CD4-positive, alpha-beta memory T cell (primary cell): ENCODE measurements around the gene NEUROG3. TPM values are rescaled to one million over a fixed set of nuclear protein-coding genes. Genes with fewer than 3 reads are reported as not detected.
"Not testable (repeated sequence)": the region's sequence is repeated elsewhere in the genome, so short reads cannot be mapped to it uniquely, and the experiment has no call there.

Source experiments
- CTCF ChIA-PET: fragments of 350-600 bp; sonication (Branson Sonifier 250); formaldehyde crosslinking; loops from one replicate; lab custom pipeline; 2021; ENCODE audit warnings: inconsistent platforms; ENCODE audit not compliant: partially characterized antibody; lab: Charles Lee
- POLR2A ChIA-PET: fragments of 350-600 bp; sonication (Branson Sonifier 250); formaldehyde crosslinking; loops from one replicate; lab custom pipeline; 2021; ENCODE audit not compliant: partially characterized antibody; lab: Charles Lee
- DNase-seq, 5 donors: peaks; one replicate each; pipeline versions ENCODE4 v3.0.0 to v3.0.0-alpha.2; 2020 to 2022; ENCODE audit warnings: mixed read lengths in 1 of 5
- H3K27ac ChIP-seq: one replicate; pipeline ENCODE4 v1.7.0; 2013; ENCODE audit warnings: low read depth, low read length
- H3K27me3 ChIP-seq: 2 replicates; pipeline ENCODE4 v1.7.0; 2013; ENCODE audit warnings: mild to moderate bottlenecking, low read length, moderate library complexity; ENCODE audit not compliant: insufficient read depth
- H3K36me3 ChIP-seq: 2 replicates; pipeline ENCODE4 v1.7.0; 2013; ENCODE audit warnings: mild to moderate bottlenecking, low read length, moderate library complexity; ENCODE audit not compliant: insufficient read depth
- H3K4me1 ChIP-seq: 2 replicates; pipeline ENCODE4 v1.7.0; 2013; ENCODE audit warnings: mild to moderate bottlenecking, low read length, moderate library complexity; ENCODE audit not compliant: insufficient read depth
- H3K4me3 ChIP-seq, 2 donors: one replicate each; pipeline ENCODE4 v1.7.0; 2013; ENCODE audit warnings: low read length in 2 of 2, mild to moderate bottlenecking in 1 of 2
- H3K9me3 ChIP-seq, 2 donors: one replicate each; pipeline ENCODE4 v1.7.0; 2013; ENCODE audit warnings: low read length in 2 of 2, control low read depth in 1 of 2; ENCODE audit not compliant: control insufficient read depth in 1 of 2
- H3K27ac Mint-ChIP-seq, 7 donors: one replicate each; pipeline ENCODE4 v1.8.0; 2020 to 2021; ENCODE audit warnings: mixed read lengths in 7 of 7, mild to moderate bottlenecking in 6 of 7, inconsistent platforms in 3 of 7, moderate library complexity in 3 of 7
- H3K27me3 Mint-ChIP-seq, 2 donors: one replicate each; pipeline ENCODE4 v1.8.0; 2020 to 2021; ENCODE audit warnings: mixed read lengths in 2 of 2
- H3K36me3 Mint-ChIP-seq, 2 donors: one replicate each; pipeline ENCODE4 v1.8.0; 2020 to 2021; ENCODE audit warnings: mixed read lengths in 2 of 2, inconsistent platforms in 1 of 2, mild to moderate bottlenecking in 1 of 2
- H3K4me1 Mint-ChIP-seq, 4 donors: one replicate each; pipeline ENCODE4 v1.8.0; 2020 to 2021; ENCODE audit warnings: mixed read lengths in 4 of 4, mild to moderate bottlenecking in 1 of 4
- H3K4me3 Mint-ChIP-seq, 8 donors: one replicate each; pipeline ENCODE4 v1.8.0; 2020 to 2021; ENCODE audit warnings: mixed read lengths in 8 of 8, mild to moderate bottlenecking in 7 of 8, moderate library complexity in 6 of 8, inconsistent platforms in 3 of 8
- H3K9me3 Mint-ChIP-seq, 8 donors: one replicate each; pipeline ENCODE4 v1.8.0; 2020 to 2021; ENCODE audit warnings: mixed read lengths in 8 of 8, mild to moderate bottlenecking in 5 of 8, inconsistent platforms in 3 of 8, moderate library complexity in 1 of 8
- intact Hi-C: fragments of 100-400 bp; cut with micrococcal nuclease; formaldehyde crosslinking; loops from one replicate; pipeline ENCODE4 v1.15.1; 2023
- polyA plus RNA-seq, 2 donors: library from polyadenylated mRNA; unstranded; fragments of 300-500 nt; fragmentation: Illumina TruSeq; gene quantifications; one replicate each; pipeline ENCODE4 v1.2.3, GENCODE V29; 2021
- total RNA-seq, 2 experiments: library from RNA; stranded (reverse); gene quantifications; one replicate each; pipeline ENCODE4 v1.2.3, GENCODE V29; 2021

The NEUROG3 gene
- total and polyA plus RNA-seq, 4 experiments from 2014 or later = 0.14 TPM; not detected in 3

- H3K4me3 Mint-ChIP-seq = no peak overlapping the region
- CTCF ChIA-PET = interaction anchor here (1.6 kb wide), 1 partner anchor 16 kb away, joined by 3 read pairs; no protein-coding TSS in a partner anchor
These were observed 34.8 kb downstream of the NEUROG3 start for GRCh38 chr10:69538461-69538860.

GRCh38 chr10:69537449-69537848, 35.8 kb downstream of the NEUROG3 start:
- Mint-ChIP-seq H3K27me3 (peaks cover 8 to 9% of the 10 kb centered on the region in 2 donors), H3K4me1 (no peaks in the 10 kb centered on the region), H3K36me3 (peaks cover 0 to 13% of the 10 kb centered on the region in 2 donors), H3K9me3 (peaks cover 3 to 44% (median 30%) of the 10 kb centered on the region in 8 donors), H3K27ac (peak overlapping the region in 1 of 7 donors; percentile 15), H3K4me3 (no peak overlapping the region)
- intact Hi-C loops = no loop called here
- H3K27me3 ChIP-seq = no peaks in the 10 kb centered on the region
- H3K9me3 ChIP-seq = no peaks in the 10 kb centered on the region
- POLR2A ChIA-PET = no interaction called here
- CTCF ChIA-PET = no interaction called here
- H3K4me3 ChIP-seq = no peak overlapping the region
- no peak overlapping the region for H3K27ac ChIP-seq
- H3K4me1 ChIP-seq = no peaks in the 10 kb centered on the region
- no peak for DNase-seq
- H3K36me3 ChIP-seq = no peaks in the 10 kb centered on the region

More at GRCh38 chr10:69538461-69538860, 34.8 kb downstream of the NEUROG3 start:
- intact Hi-C loops = no loop called here
- no peak overlapping the region for H3K27ac ChIP-seq
- Mint-ChIP-seq H3K27me3 (peaks cover 8 to 9% of the 10 kb centered on the region in 2 donors), H3K9me3 (peaks cover 3 to 36% (median 27%) of the 10 kb centered on the region in 8 donors), H3K36me3 (peaks cover 0 to 11% of the 10 kb centered on the region in 2 donors), H3K27ac (no peak overlapping the region), H3K4me1 (no peaks in the 10 kb centered on the region)
- H3K4me1 ChIP-seq = no peaks in the 10 kb centered on the region
- no peaks in the 10 kb centered on the region for H3K9me3 ChIP-seq
- POLR2A ChIA-PET = no interaction called here
- DNase-seq = no peak
- H3K4me3 ChIP-seq = no peak overlapping the region
- H3K27me3 ChIP-seq = no peaks in the 10 kb centered on the region
- H3K36me3 ChIP-seq = no peaks in the 10 kb centered on the region

DNA sequence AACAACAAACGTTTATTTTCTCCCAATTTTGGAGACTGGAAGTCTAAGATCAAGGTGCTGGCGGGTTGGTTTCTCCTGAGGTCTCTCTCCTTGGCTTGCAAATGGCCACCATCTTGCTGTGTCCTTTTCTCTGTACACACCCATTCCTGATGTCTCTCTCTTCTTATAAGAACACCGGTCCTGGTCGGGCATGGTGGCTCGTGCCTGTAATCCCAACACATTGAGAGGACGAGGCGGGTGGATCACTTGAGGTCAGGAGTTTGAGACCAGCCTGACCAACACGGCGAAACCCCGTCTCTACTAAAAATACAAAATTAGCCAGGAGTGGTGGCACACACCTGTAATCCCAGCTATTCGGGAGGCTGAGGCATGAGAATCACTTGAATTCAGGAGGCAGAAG, 36.7 kb downstream of the NEUROG3 start:
- H3K4me1 ChIP-seq, H3K27ac ChIP-seq, POLR2A ChIA-PET, DNase-seq, H3K4me1 Mint-ChIP-seq, H3K4me3 ChIP-seq, H3K27me3 ChIP-seq, H3K36me3 ChIP-seq, H3K27ac Mint-ChIP-seq, H3K27me3 Mint-ChIP-seq, H3K9me3 ChIP-seq, H3K4me3 Mint-ChIP-seq, CTCF ChIA-PET, intact Hi-C loops: not testable (repeated sequence)
- peaks cover 3 to 39% (median 23%) of the 10 kb centered on the region in 8 donors for H3K9me3 Mint-ChIP-seq
- H3K36me3 Mint-ChIP-seq = peaks cover 0 to 17% of the 10 kb centered on the region in 2 donors

GRCh38 chr10:69533658-69534057, 39.6 kb downstream of the NEUROG3 start:
- no peak overlapping the region for H3K27ac Mint-ChIP-seq
- ChIA-PET CTCF (no interaction called here), POLR2A (no interaction called here)
- Histone ChIP-seq H3K4me3 (no peak overlapping the region), H3K36me3 (no peaks in the 10 kb centered on the region), H3K4me1 (no peaks in the 10 kb centered on the region), H3K27me3 (no peaks in the 10 kb centered on the region), H3K27ac (no peak overlapping the region), H3K9me3 (no peaks in the 10 kb centered on the region)
- intact Hi-C loops = no loop called here
- DNase-seq = no peak
- H3K36me3 Mint-ChIP-seq = peaks cover 0 to 7% of the 10 kb centered on the region in 2 donors
- H3K4me1 Mint-ChIP-seq = no peaks in the 10 kb centered on the region
- H3K9me3 Mint-ChIP-seq = peaks cover 3 to 28% (median 15%) of the 10 kb centered on the region in 8 donors
- H3K27me3 Mint-ChIP-seq = peaks cover 4 to 7% of the 10 kb centered on the region in 2 donors
- H3K4me3 Mint-ChIP-seq = no peak overlapping the region

DNA sequence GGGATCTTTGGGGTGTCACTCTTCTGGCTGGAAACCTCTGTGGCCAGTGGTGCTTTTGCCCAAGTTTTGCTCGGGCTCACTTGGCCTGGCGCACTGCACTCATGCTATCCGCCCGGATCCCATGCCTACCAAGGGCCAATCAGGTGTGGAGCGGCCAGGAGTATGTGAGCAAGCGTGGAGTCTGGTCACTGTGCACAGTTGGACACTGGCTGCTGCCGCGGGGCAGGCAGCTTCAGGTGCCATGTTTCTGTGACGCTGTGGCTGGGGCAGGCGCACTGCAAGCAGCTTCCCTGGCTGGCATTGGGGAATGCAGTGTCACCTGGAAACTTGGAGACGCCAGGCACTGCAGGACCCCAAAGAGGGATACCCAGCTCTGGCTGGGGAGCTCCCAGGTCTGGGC, 45.3 kb downstream of the NEUROG3 start:
- Mint-ChIP-seq H3K27ac (no peak overlapping the region), H3K36me3 (peaks cover 0 to 6% of the 10 kb centered on the region in 2 donors), H3K9me3 (peaks cover 0 to 8% (median 4%) of the 10 kb centered on the region in 8 donors), H3K27me3 (peaks cover 2 to 6% of the 10 kb centered on the region in 2 donors), H3K4me1 (no peaks in the 10 kb centered on the region), H3K4me3 (no peak overlapping the region)
- H3K4me1 ChIP-seq = no peaks in the 10 kb centered on the region
- H3K9me3 ChIP-seq = no peaks in the 10 kb centered on the region
- no peaks in the 10 kb centered on the region for H3K36me3 ChIP-seq
- ChIA-PET CTCF (interaction anchor here (0.6 to 3.1 kb wide), 4 partner anchors 9 to 54 kb away, joined by 3 to 13 read pairs (median 4); no protein-coding TSS in a partner anchor), POLR2A (no interaction called here)
- H3K27ac ChIP-seq = no peak overlapping the region
- intact Hi-C loops = no loop called here
- DNase-seq = no peak
- H3K27me3 ChIP-seq = no peaks in the 10 kb centered on the region
- H3K4me3 ChIP-seq = no peak overlapping the region

Other genes with a start within 250 kb of the NEUROG3 start
- gene TACR2, start 156.5 kb downstream of the NEUROG3 start, total RNA-seq = under 1 TPM in 1 of 2 experiments, not detected in 1; 0.19 TPM
- gene TACR2, start 156.5 kb downstream of the NEUROG3 start, polyA plus RNA-seq = under 1 TPM in 1 of 2 donors, not detected in 1; 0.17 TPM
- gene TSPAN15, start 122.0 kb downstream of the NEUROG3 start, total RNA-seq = 1 to 10 TPM; 2.4 to 2.8 TPM
- gene TSPAN15, start 122.0 kb downstream of the NEUROG3 start, polyA plus RNA-seq = 10 to 100 TPM; 15.9 to 18.1 TPM
- 10 to 100 TPM in 1 of 2 experiments, 1 to 10 TPM in 1; 9.4 to 10.7 TPM for gene FAM241B, start 56.8 kb upstream of the NEUROG3 start, total RNA-seq
- gene FAM241B, start 56.8 kb upstream of the NEUROG3 start, polyA plus RNA-seq = 10 to 100 TPM; 17.3 to 24.9 TPM
- not detected for gene COL13A1, start 228.5 kb upstream of the NEUROG3 start, total RNA-seq
- not detected for gene COL13A1, start 228.5 kb upstream of the NEUROG3 start, polyA plus RNA-seq